Left lung (tissue), 10 donors: ENCODE results near the gene TNFRSF1A. TPM values are rescaled to one million over a fixed set of nuclear protein-coding genes. Genes with fewer than 3 reads are reported as not detected.
"Not testable (repeated sequence)": the region's sequence is repeated elsewhere in the genome, so short reads cannot be mapped to it uniquely, and the experiment has no call there.

Experiments
- ATAC-seq: fragments of 200-7000 bp; cut with Tn5 transposase; one replicate; pipeline ENCODE4 v1.9.1; 2020; ENCODE audit warnings: moderate library complexity
- DNase-seq, 4 donors: peaks; one replicate each; pipeline ENCODE4 v3.0.0-alpha.2; 2013 to 2020
- H3K27ac ChIP-seq, 2 donors: fragments of 200-600 bp; sonication (generic) in 1 of 2; one replicate each; pipeline versions ENCODE4 v1.5.0 to v1.8.0; 2020 to 2021
- H3K27me3 ChIP-seq, 2 donors: fragments of 200-600 bp; sonication (generic) in 1 of 2; one replicate each; pipeline versions ENCODE4 v1.5.0 to v1.8.0; 2020 to 2021
- H3K36me3 ChIP-seq, 2 donors: fragments of 200-600 bp; sonication (generic) in 1 of 2; one replicate each; pipeline versions ENCODE4 v1.5.0 to v1.8.0; 2020 to 2021
- H3K4me1 ChIP-seq, 2 donors: fragments of 200-600 bp; one replicate each; pipeline ENCODE4 v1.8.0; 2021
- H3K4me3 ChIP-seq, 2 donors: fragments of 200-600 bp; sonication (generic) in 1 of 2; one replicate each; pipeline versions ENCODE4 v1.5.0 to v1.8.0; 2020 to 2021; ENCODE audit warnings: mild to moderate bottlenecking in 1 of 2
- H3K9me3 ChIP-seq, 2 donors: fragments of 200-600 bp; sonication (generic) in 1 of 2; one replicate each; pipeline versions ENCODE4 v1.5.0 to v1.8.0; 2020 to 2021
- intact Hi-C, 2 donors: fragments of 100-400 bp; cut with DNase I; formaldehyde crosslinking; loops; one replicate each; pipeline versions ENCODE4 v1.11.2 to v1.14.2; 2022
- polyA plus RNA-seq, 6 donors: library from polyadenylated mRNA; unstranded; fragments of 120-200 nt; gene quantifications; one replicate each; pipeline ENCODE4 v1.2.1, GENCODE V29; 2013; ENCODE audit not compliant: insufficient read length in 6 of 6
- total RNA-seq, 2 donors: library from RNA; stranded (reverse); fragmentation: NEBNext Ultra II Directional; extraction: Animal tissue kit (Norgen Biotek cat#: 25700); gene quantifications; one replicate each; pipeline ENCODE4 v1.2.1, GENCODE V29; 2021
- TF ChIP-seq, protein P1 (sequence below), 2 donors: fragments of 200-600 bp; sonication (generic) in 1 of 2; IDR thresholded peaks; one replicate each; pipeline versions ENCODE4 v1.5.0 to v1.8.0; 2021; ENCODE audit warnings: antibody characterized with exemption in 2 of 2
- donor health status: DM: no; HTN: yes; CAD: no.
- donor health status: DM: no; HTN: no; CAD: no.

The TNFRSF1A gene
- total and polyA plus RNA-seq, 8 donors, result 110 to 211 (median 128) TPM

DNA sequence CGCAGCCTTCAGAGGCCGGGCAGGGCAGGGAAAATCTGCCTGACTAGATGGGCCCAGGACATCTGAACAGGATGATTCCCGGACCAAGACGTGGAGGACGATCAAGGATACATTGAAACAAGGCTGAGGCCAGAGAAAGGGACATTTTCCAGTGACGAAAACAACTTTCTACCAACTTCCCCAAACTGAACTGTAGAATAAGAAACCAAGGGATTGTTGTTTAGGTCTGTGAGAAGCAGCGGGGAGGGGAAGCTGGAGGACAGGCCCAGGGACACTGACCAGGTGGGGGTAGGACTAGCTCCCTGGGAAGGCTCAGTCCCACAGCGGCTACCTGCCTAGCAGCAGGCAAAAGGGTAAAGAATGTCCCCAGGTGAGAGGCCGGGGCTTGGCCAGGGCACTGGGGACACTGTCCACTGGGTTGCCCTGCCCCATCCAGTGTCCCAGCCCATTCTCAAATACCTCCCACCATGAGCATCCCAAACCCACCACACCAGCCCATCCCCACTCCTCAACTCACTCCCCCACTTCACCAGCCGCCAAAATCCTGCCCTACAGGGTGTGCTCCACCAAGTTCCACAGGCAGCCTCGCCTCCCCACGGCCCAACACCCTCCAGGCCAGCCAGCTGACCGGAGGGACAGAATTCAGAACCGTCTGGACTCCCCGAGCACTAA, 995 bp downstream of the TNFRSF1A start:
- Histone ChIP-seq H3K36me3 (peaks cover 0 to 10% of the 10 kb centered on the region in 2 donors), H3K9me3 (no peaks in the 10 kb centered on the region), H3K4me1 (peaks cover 43 to 75% of the 10 kb centered on the region in 2 donors), H3K4me3 (peak overlapping the region; percentile 98 to 100), H3K27ac (peak overlapping the region; percentile 97 to 99), H3K27me3 (no peaks in the 10 kb centered on the region)
- intact Hi-C loops, result no loop called here
- TF ChIP-seq, protein P1, sequence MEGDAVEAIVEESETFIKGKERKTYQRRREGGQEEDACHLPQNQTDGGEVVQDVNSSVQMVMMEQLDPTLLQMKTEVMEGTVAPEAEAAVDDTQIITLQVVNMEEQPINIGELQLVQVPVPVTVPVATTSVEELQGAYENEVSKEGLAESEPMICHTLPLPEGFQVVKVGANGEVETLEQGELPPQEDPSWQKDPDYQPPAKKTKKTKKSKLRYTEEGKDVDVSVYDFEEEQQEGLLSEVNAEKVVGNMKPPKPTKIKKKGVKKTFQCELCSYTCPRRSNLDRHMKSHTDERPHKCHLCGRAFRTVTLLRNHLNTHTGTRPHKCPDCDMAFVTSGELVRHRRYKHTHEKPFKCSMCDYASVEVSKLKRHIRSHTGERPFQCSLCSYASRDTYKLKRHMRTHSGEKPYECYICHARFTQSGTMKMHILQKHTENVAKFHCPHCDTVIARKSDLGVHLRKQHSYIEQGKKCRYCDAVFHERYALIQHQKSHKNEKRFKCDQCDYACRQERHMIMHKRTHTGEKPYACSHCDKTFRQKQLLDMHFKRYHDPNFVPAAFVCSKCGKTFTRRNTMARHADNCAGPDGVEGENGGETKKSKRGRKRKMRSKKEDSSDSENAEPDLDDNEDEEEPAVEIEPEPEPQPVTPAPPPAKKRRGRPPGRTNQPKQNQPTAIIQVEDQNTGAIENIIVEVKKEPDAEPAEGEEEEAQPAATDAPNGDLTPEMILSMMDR (IDR thresholded peaks at IDR 0.05), result no peak
- ATAC-seq, result no peak
- peak in 1 of 4 donors; percentile 63 for DNase-seq

- Histone ChIP-seq H3K27ac (peak overlapping the region; percentile 97 to 99), H3K27me3 (no peaks in the 10 kb centered on the region), H3K4me3 (peak overlapping the region; percentile 98 to 100), H3K36me3 (peaks cover 0 to 11% of the 10 kb centered on the region in 2 donors), H3K9me3 (no peaks in the 10 kb centered on the region), H3K4me1 (peaks cover 45 to 75% of the 10 kb centered on the region in 2 donors)
- ATAC-seq (no peak), DNase-seq (no peak)
- TF ChIP-seq, protein P1 (IDR thresholded peaks at IDR 0.05), result no peak
- intact Hi-C loops, result no loop called here
Observed at GRCh38 chr12:6340032-6340638, 1.7 kb downstream of the TNFRSF1A start.

DNA sequence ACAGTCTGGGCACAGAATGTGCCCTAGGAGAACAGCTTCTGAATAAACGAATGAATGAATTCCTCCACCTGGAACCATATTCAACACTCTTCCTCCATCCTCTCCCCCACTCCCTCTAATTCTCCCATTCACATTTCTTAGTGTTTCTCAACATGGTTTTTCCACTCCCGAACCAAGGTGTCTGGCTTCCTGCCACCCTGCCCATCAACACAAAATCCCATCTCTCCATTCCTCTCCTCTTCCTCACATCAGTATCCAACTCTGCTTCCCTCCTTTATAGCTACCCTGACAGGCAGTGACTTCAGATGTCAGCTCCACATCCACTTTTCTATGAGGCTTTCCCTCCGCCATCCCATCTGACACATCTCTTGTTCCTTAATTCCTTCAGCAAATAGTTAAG, 2.9 kb downstream of the TNFRSF1A start:
- Histone ChIP-seq H3K4me3 (peak overlapping the region; percentile 98 to 100), H3K4me1 (peaks cover 57 to 77% of the 10 kb centered on the region in 2 donors), H3K36me3 (peaks cover 0 to 21% of the 10 kb centered on the region in 2 donors), H3K27ac (peak overlapping the region; percentile 97 to 99), H3K27me3 (no peaks in the 10 kb centered on the region), H3K9me3 (no peaks in the 10 kb centered on the region)
- ATAC-seq (no peak), DNase-seq (no peak)
- TF ChIP-seq, protein P1 (IDR thresholded peaks at IDR 0.05), result no peak
- intact Hi-C loops, result loop anchor here in 1 of 2 donors (5.0 kb wide), 1 partner anchor 38 kb away; the partner anchor contains the start of gene SCNN1A

GRCh38 chr12:6338536-6338935, 3.3 kb downstream of the TNFRSF1A start:
- peak overlapping the region; percentile 97 to 99 for H3K27ac ChIP-seq
- intact Hi-C loops, result loop anchor here in 1 of 2 donors (5.0 kb wide), 1 partner anchor 39 kb away; the partner anchor contains the start of gene SCNN1A
- H3K4me1 ChIP-seq, result peaks cover 57 to 77% of the 10 kb centered on the region in 2 donors
- DNase-seq, H3K9me3 ChIP-seq, ATAC-seq, H3K27me3 ChIP-seq: not testable (repeated sequence)
- peaks cover 0 to 25% of the 10 kb centered on the region in 2 donors for H3K36me3 ChIP-seq
- peak overlapping the region; percentile 98 to 100 for H3K4me3 ChIP-seq

GRCh38 chr12:6337958-6338433, 3.9 kb downstream of the TNFRSF1A start:
- H3K27ac ChIP-seq, result peak overlapping the region; percentile 97 to 99
- no peak for ATAC-seq

More at GRCh38 chr12:6337958-6338433, 3.9 kb downstream of the TNFRSF1A start:
- H3K4me1 ChIP-seq, result peaks cover 62 to 77% of the 10 kb centered on the region in 2 donors
- H3K27me3 ChIP-seq, result no peaks in the 10 kb centered on the region
- H3K36me3 ChIP-seq, result peaks cover 0 to 31% of the 10 kb centered on the region in 2 donors
- TF ChIP-seq, protein P1 (IDR thresholded peaks at IDR 0.05), result no peak
- no peak for DNase-seq
- no peaks in the 10 kb centered on the region for H3K9me3 ChIP-seq
- H3K4me3 ChIP-seq, result peak overlapping the region in 1 of 2 donors; percentile 100
- intact Hi-C loops, result loop anchor here in 1 of 2 donors (5.0 kb wide), 1 partner anchor 39 kb away; the partner anchor contains the start of gene SCNN1A
